Activated T-helper 1 cell treated with anti-CD3 and anti-CD28 coated beads, Interleukin-12 subunit alpha, Interleukin-12 subunit beta, Interleukin-2, Interleukin-4 antibody, amounts not matched to agents 30 ng/mL and 10 ng/mL and 1 ng/mL, durations not matched to agents 14 hours and 24 hours and 36 hours (primary cell): ENCODE measurements around the gene HTT-AS. TPM values are rescaled to one million over a fixed set of nuclear protein-coding genes. Genes with fewer than 3 reads are reported as not detected.
"Not testable (repeated sequence)": the region's sequence is repeated elsewhere in the genome, so short reads cannot be mapped to it uniquely, and the experiment has no call there.

Experiments used
- DNase-seq: peaks from one replicate; pipeline ENCODE4 v3.0.0; 2021; ENCODE audit warnings: low spot score
- H3K27ac Mint-ChIP-seq: one replicate; pipeline ENCODE4 v1.8.0; 2021; ENCODE audit warnings: mild to moderate bottlenecking, mixed read lengths
- H3K27me3 Mint-ChIP-seq: one replicate; pipeline ENCODE4 v1.8.0; 2022; ENCODE audit warnings: mild to moderate bottlenecking, moderate library complexity, mixed read lengths; ENCODE audit not compliant: insufficient read depth
- H3K36me3 Mint-ChIP-seq: one replicate; pipeline ENCODE4 v1.8.0; 2021; ENCODE audit warnings: low read depth, mixed read lengths
- H3K4me1 Mint-ChIP-seq: one replicate; pipeline ENCODE4 v1.8.0; 2021; ENCODE audit warnings: low read depth, mixed read lengths
- H3K4me3 Mint-ChIP-seq: one replicate; pipeline ENCODE4 v1.8.0; 2021; ENCODE audit warnings: mild to moderate bottlenecking, moderate library complexity, mixed read lengths
- H3K9me3 Mint-ChIP-seq: one replicate; pipeline ENCODE4 v1.8.0; 2021; ENCODE audit warnings: mixed read lengths
- intact Hi-C: fragments of 100-400 bp; cut with micrococcal nuclease; formaldehyde crosslinking; loops from one replicate; pipeline ENCODE4 v1.15.1; 2024
- total RNA-seq: library from RNA; stranded (reverse); gene quantifications from 2 replicates; pipeline ENCODE4 v1.2.3, GENCODE V29; 2022

The HTT-AS gene
- total RNA-seq, 1 donor from 2014 or later, result not detected

DNA sequence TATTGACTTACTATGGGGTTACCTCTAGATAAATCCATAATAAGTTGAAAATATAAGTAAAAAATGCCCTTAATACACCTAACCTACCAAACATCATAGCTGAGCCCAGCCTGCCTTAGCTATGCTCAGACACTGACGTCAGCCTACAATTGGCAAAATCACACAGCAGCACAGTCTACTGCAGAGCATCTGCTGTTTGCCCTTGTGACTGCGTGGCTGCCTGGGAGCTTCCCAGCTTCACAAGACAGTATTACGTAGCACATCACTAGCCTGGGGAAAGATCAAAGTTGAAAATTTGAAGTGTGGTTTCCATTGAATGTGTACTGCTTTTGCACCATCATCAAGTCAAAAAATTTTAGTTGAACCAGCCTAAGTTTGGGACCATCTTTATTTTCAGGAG, 8.8 kb downstream of the HTT-AS start:
- Mint-ChIP-seq H3K27ac (no peak overlapping the region), H3K9me3 (no peaks in the 10 kb centered on the region), H3K4me1 (no peaks in the 10 kb centered on the region), H3K36me3 (no peaks in the 10 kb centered on the region), H3K4me3 (no peak overlapping the region), H3K27me3 (peaks cover 6% of the 10 kb centered on the region)
- no peak for DNase-seq
- intact Hi-C loops, result no loop called here

DNA sequence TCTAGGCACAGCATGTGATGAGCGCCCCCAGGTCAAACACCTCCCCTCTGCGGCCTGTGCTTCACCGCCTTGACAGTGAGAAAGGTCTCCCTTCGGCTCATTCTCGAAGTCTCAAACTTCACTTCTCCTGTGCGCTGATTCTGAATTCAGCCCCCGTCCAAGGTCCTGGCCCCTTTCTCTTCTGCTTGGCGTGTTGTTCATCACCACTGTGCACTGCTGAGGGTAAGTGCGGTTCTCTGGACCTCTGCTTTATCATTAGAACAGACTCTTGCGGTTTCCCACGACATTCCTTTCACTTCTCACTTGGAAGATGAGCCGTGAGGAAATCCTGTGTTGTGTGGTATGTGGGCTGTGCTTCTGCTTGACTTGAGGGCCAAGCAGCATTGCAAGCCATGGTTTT, 11.9 kb downstream of the HTT-AS start:
- Mint-ChIP-seq H3K27me3 (peaks cover 19% of the 10 kb centered on the region), H3K4me3 (no peak overlapping the region), H3K9me3 (no peaks in the 10 kb centered on the region), H3K4me1 (no peaks in the 10 kb centered on the region), H3K27ac (no peak overlapping the region), H3K36me3 (no peaks in the 10 kb centered on the region)
- DNase-seq, result no peak
- intact Hi-C loops, result no loop called here

DNA sequence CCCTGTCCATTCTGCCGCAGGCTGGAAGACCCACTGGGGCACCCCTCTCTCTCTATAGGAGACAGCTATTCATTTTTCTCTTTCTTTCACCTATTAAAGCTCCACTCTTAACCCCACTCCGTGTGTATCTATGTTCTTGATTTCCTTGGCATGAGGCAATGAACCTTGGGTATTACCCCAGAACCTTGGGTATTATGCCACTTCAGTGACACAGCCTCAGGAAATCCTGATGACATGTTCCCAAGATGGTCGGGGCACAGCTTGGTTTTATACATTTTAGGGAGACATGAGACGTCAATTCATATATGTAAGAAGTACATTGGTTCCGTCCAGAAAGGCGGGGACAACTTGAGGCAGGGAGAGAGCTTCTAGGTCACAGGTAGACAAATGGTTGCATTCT, 13.4 kb downstream of the HTT-AS start:
- H3K27ac Mint-ChIP-seq, result no peak overlapping the region
- no peak for DNase-seq
- peaks cover 19% of the 10 kb centered on the region for H3K27me3 Mint-ChIP-seq
- peaks cover 8% of the 10 kb centered on the region for H3K9me3 Mint-ChIP-seq
- H3K36me3 Mint-ChIP-seq, result no peaks in the 10 kb centered on the region
- intact Hi-C loops, result no loop called here
- no peaks in the 10 kb centered on the region for H3K4me1 Mint-ChIP-seq
- H3K4me3 Mint-ChIP-seq, result no peak overlapping the region

DNA sequence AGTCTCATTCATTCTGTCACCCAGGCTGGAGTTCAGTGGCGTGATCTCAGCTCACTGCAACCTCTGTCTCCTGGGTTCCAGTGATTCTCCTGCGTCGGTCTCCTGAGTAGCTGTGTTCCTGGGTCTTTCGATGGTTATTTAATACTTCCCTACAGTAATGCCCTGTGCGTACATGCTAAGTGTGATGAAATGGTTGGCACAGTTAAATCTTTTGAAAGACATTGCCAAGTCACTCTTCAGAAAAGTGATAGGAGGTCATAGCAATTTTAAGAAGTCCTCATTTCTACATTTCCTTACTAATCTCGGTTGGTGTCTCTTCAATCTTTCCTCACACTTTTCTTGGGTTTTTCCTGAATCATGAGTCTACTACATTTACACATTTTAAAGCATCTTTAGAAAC, 14.4 kb downstream of the HTT-AS start:
- DNase-seq, result no peak
- Mint-ChIP-seq H3K27ac (no peak overlapping the region), H3K36me3 (no peaks in the 10 kb centered on the region), H3K27me3 (peaks cover 19% of the 10 kb centered on the region), H3K9me3 (peaks cover 15% of the 10 kb centered on the region), H3K4me3 (no peak overlapping the region), H3K4me1 (no peaks in the 10 kb centered on the region)
- intact Hi-C loops, result no loop called here

DNA sequence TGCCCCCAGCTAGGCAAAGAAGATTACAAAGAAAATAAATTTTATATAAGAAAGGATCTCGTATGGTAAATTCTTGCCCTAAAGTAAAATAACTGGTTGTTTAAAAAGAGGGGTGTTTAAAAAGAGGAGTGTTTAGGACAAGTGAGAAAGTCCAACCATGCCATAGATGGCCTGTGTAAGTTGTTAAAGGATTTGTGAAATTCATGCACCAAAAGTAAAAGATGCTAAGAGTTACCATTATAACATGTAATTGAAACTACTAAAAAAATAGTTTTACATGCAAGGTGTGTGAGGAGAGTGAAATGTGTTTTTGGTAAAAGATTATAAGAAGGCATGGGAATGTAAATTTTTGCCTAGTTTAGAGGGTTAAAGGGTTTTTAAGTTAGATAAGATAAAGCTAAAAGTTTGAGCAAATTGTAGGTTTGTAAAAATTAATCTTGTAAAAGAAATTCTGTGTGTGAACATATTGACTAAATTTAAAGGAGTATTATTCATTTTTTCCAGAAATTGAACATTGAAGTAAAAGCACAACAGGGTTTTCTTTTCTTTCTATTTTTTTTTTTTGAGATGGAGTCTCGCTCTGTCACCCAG, 20.1 kb downstream of the HTT-AS start:
- H3K27ac Mint-ChIP-seq, result no peak overlapping the region
- peaks cover 20% of the 10 kb centered on the region for H3K9me3 Mint-ChIP-seq
- H3K27me3 Mint-ChIP-seq, result peaks cover 22% of the 10 kb centered on the region
- DNase-seq, result no peak
- intact Hi-C loops, result no loop called here
- H3K36me3 Mint-ChIP-seq, result peaks cover 3% of the 10 kb centered on the region
- H3K4me1 Mint-ChIP-seq, result no peaks in the 10 kb centered on the region
- no peak overlapping the region for H3K4me3 Mint-ChIP-seq

DNA sequence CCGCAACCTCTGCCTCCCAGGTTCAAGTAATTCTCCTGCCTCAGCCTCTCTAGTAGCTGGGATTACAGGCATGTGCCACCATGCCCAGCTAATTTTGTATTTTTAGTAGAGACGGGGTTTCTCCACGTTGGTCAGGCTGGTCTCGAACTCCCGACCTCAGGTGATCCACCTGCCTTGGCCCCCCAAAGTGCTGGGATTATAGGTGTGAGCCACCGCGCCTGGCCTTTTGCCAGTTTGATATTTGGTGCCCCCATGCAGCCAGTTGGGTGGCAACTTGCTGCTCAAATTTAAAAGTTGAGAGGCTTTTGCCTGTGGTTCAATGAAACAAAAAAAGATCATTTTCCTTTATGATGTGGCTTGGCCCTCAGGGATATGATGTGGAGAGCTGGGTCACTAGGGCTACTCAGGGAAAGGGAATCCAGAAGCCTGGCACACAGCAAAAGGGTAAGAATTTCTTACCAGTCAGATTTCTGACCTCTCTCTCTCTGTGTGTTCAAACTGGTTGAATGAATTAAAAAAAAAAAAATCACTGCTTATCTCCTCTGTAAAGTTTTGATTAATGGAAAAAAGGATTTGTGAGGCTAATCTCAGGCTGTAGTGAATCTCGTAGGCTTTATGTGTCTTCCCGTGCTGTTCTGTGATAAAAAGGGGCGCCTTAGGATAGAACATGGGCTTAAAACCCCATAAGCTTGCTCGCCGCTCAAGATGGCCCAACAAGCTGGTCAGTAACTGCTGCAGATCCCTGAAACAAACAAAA, 23.0 kb downstream of the HTT-AS start:
- intact Hi-C loops, H3K36me3 Mint-ChIP-seq, H3K27ac Mint-ChIP-seq, H3K4me3 Mint-ChIP-seq, DNase-seq: not testable (repeated sequence)
- Mint-ChIP-seq H3K4me1 (peaks cover 10% of the 10 kb centered on the region), H3K27me3 (peaks cover 23% of the 10 kb centered on the region), H3K9me3 (peaks cover 15% of the 10 kb centered on the region)

DNA sequence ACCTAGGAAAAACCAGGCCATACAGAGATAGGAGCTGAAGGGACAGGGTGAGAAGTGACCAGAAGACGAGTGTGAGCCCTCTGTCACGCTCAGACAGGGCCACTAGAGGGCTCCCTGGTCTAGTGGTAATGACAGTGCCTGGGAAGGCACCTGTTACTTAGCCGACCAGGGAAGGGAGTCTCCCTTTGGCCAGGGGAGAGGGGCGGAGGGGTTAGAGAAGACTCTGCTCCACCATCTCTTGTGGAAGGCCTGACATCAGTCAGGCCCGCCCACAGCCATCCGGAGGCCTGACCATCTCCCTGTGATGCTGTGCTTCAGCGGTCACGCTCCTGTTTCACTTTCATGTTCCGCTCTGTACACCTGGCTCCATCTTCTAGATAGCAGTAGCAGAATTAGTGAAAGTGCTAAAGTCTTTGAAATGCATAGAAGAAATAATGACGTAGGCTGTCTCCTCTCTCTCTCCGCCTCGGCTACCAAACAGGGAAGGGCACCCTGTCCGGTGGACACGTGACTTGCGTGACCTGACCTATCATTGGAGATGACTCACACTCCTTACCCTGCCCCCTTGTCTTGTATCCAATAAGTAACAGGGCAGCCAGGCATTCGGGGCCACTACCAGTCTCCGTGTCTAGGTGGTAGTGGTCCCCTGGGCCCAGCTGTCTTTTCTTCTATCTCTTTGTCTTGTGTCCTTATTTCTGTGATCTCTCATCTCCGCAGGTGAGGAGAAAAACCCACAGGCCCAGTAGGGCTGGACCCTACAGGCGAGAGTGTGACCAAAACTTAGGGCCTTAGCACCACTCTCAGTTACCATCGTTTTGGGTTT, 26.7 kb downstream of the HTT-AS start:
- H3K27ac Mint-ChIP-seq, result peak overlapping the region; percentile 48
- H3K27me3 Mint-ChIP-seq, result peaks cover 26% of the 10 kb centered on the region
- DNase-seq, result peak; percentile 80
- H3K4me3 Mint-ChIP-seq, result peak overlapping the region; percentile 49
- peaks cover 38% of the 10 kb centered on the region for H3K4me1 Mint-ChIP-seq
- intact Hi-C loops, result loop anchor here (1.0 to 2.0 kb wide), 8 partner anchors 9 to 301 kb away; partner anchors contain the start of genes GRK4, HTT, HTT-AS and NOP14
- H3K36me3 Mint-ChIP-seq, result peaks cover 7% of the 10 kb centered on the region
- H3K9me3 Mint-ChIP-seq, result peaks cover 4% of the 10 kb centered on the region

DNA sequence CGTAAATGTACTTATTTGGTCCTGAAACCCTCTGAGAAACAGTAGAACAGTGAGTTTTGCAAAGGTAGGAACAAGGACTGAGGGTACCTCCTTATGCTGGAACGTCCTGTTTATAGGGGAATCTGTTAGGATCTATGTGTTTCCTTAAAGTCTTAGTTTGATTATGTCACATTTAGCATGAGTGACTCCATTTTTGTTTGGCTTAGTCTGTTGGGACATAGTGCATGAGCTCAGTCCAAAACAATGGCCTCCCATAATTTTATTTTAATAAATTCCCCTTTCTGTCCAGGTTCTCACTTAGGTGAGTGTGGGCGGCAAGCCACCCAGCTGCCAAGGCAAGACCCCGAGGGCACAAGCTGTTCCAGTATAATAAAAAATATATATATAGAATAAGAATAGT, 27.7 kb downstream of the HTT-AS start:
- DNase-seq, result no peak
- no peak overlapping the region for H3K27ac Mint-ChIP-seq
- intact Hi-C loops, result loop anchor here (1.0 to 2.0 kb wide), 8 partner anchors 8 to 300 kb away; partner anchors contain the start of genes GRK4, HTT, HTT-AS and NOP14
- no peak overlapping the region for H3K4me3 Mint-ChIP-seq
- H3K4me1 Mint-ChIP-seq, result peaks cover 48% of the 10 kb centered on the region
- peaks cover 25% of the 10 kb centered on the region for H3K27me3 Mint-ChIP-seq
- peaks cover 7% of the 10 kb centered on the region for H3K36me3 Mint-ChIP-seq
- H3K9me3 Mint-ChIP-seq, result peaks cover 4% of the 10 kb centered on the region

DNA sequence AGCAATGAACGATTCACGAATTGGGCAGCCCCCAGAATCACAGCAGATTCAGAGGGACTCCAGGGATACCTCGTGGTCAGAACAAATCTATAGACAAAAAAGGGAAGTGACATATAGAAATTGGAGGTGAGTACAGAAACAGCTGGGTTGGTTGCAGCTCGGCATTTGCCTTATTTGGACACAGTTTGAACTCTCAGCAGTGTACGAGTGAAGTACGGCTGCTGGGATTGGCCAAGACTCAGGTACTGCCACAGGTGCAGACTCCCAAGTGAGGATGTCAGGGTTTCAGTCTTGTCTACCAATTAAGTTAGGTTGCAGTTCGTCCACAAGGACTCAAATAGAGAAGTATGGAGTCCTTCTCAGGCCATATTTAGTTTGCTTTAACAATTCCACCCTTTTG, 28.2 kb downstream of the HTT-AS start:
- H3K4me1 Mint-ChIP-seq, result peaks cover 53% of the 10 kb centered on the region
- no peak overlapping the region for H3K4me3 Mint-ChIP-seq

DNA sequence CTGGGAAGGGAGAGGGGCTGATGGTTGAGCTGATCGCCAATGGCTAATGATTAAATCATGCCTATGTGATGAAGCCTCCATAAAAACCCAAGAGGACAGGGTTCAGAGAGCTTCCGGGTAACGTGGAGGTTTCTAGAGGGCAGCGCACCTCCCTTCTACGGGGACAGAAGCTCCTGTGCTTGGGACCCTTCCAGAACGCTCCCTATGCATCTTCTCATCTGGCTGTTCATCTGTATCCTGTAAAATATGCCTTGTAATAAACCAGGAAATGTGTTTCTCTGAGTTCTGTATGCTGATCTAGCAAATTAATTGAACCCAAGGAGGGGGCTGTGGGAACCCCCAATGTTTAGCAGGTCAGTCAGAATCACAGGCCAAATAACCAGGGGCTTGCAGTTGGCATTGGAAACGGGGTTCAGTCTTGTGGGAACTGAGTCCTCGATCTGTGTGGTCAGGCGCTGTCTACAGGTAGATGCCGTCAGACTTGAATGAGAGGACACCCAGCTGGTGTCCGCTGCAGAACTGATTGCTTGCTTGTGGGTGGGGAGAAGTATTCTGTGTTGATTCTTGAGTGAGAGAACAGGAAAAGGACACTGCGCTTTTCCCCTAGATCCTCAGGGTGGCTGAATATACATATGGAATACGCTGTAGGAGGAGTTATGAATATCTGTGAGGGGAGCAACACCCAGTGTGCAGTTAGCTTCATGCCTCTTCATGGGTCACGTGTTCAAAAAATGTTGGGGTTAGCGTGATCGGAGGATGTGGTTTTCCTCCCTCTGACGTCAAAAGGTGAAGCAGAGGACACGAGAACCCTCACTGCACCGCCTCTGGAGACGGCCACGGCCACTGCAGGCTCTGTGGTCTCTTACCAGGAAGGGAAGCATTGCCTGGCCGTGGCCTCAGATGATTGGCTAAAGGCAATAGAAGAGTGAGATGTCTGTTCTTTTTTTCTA, 29.2 kb downstream of the HTT-AS start:
- Mint-ChIP-seq H3K4me3 (peak overlapping the region; percentile 65), H3K27ac (peak overlapping the region; percentile 74), H3K36me3 (peaks cover 7% of the 10 kb centered on the region), H3K27me3 (peaks cover 19% of the 10 kb centered on the region), H3K4me1 (peaks cover 54% of the 10 kb centered on the region), H3K9me3 (peaks cover 4% of the 10 kb centered on the region)
- intact Hi-C loops, result no loop called here
- peak; percentile 80 for DNase-seq

More for the DNA sequence above, 28.2 kb downstream of the HTT-AS start:
- Mint-ChIP-seq H3K27me3 (peaks cover 24% of the 10 kb centered on the region), H3K9me3 (peaks cover 4% of the 10 kb centered on the region), H3K27ac (no peak overlapping the region), H3K36me3 (peaks cover 7% of the 10 kb centered on the region)
- DNase-seq, result no peak
- intact Hi-C loops, result loop anchor here (2.0 kb wide), 1 partner anchor 299 kb away; no protein-coding TSS in a partner anchor

DNA sequence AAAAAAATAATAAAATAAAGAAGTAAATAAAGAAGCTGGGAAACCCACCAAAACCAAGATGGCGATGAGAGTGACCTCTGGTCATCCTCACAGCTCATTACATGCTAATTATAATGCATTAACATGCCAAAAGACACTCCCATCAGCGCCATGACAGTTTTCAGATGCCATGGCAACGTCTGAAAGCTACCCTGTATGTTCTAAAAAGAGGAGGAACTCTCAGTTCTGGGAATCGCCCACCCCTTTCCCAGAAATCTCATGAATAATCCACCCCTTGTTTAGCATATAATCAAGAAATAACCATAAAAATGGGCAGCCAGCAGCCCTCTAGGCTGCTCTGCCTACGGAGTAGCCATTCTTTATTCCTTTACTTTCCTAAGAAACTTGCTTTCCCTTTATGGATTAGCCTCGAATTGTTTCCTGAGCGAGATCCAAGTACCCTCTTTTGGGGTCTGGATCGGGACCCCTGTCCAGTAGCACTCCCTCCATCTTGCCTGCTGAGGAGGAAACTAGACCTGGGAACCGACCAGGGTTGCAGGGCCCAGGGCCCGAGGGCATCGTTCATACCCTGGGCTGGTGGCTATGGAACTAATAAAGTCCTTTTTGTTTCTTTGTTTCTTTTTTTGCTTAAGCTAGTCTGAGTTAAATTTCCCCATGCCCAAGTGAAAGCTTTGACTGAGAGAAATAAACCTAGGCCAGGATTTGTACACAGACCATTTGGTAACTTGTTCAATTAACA, 30.9 kb downstream of the HTT-AS start:
- Mint-ChIP-seq H3K36me3 (peaks cover 7% of the 10 kb centered on the region), H3K9me3 (peaks cover 4% of the 10 kb centered on the region), H3K4me3 (no peak overlapping the region), H3K4me1 (peaks cover 56% of the 10 kb centered on the region), H3K27me3 (peaks cover 10% of the 10 kb centered on the region), H3K27ac (peak overlapping the region; percentile 18)
- DNase-seq, result no peak
- intact Hi-C loops, result no loop called here
